Prostate gland (tissue), 2 donors: ENCODE data around the gene LRIG2.

Source experiments
- CTCF ChIP-seq, 4 experiments: fragments of 200-600 bp in 2 of 4; fragments of 450-650 bp in 2 of 4; sonication (generic) in 2 of 4; IDR thresholded peaks; 1 replicate in 3 of 4; 2 replicates in 1 of 4; pipeline ENCODE4 v1.5.1; 2016 to 2019; ENCODE audit warnings: antibody characterized with exemption in 4 of 4, mild to moderate bottlenecking in 2 of 4, moderate library complexity in 2 of 4
- POLR2A ChIP-seq: fragments of 450-650 bp; IDR thresholded peaks from one replicate; pipeline ENCODE4 v1.6.1; 2016; ENCODE audit warnings: antibody characterized with exemption, mild to moderate bottlenecking

GRCh38 chr1:113036639-113037321 is 36.2 kb upstream of the LRIG2 start:
- TF ChIP-seq POLR2A (no peak), CTCF (IDR thresholded peaks at IDR 0.05) (no peak)
